Adrenal gland (tissue), 5 donors: ENCODE measurements around the gene DPYD.

Source experiments
- CTCF ChIP-seq, 6 experiments: fragments of 450-650 bp in 4 of 6; fragments of 200-600 bp in 2 of 6; sonication (generic) in 1 of 6; IDR thresholded peaks; 1 replicate in 5 of 6; 2 replicates in 1 of 6; pipeline versions ENCODE4 v1.5.1 to v1.8.0; 2016 to 2021; ENCODE audit warnings: antibody characterized with exemption in 6 of 6, mild to moderate bottlenecking in 2 of 6, moderate library complexity in 1 of 6
- POLR2A ChIP-seq, 2 donors: fragments of 450-650 bp; IDR thresholded peaks; one replicate each; pipeline ENCODE4 v1.6.1; 2017; ENCODE audit warnings: antibody characterized with exemption in 2 of 2, mild to moderate bottlenecking in 2 of 2, moderate library complexity in 1 of 2
- donor health status: DM: no; HTN: no; CAD: no.

DNA sequence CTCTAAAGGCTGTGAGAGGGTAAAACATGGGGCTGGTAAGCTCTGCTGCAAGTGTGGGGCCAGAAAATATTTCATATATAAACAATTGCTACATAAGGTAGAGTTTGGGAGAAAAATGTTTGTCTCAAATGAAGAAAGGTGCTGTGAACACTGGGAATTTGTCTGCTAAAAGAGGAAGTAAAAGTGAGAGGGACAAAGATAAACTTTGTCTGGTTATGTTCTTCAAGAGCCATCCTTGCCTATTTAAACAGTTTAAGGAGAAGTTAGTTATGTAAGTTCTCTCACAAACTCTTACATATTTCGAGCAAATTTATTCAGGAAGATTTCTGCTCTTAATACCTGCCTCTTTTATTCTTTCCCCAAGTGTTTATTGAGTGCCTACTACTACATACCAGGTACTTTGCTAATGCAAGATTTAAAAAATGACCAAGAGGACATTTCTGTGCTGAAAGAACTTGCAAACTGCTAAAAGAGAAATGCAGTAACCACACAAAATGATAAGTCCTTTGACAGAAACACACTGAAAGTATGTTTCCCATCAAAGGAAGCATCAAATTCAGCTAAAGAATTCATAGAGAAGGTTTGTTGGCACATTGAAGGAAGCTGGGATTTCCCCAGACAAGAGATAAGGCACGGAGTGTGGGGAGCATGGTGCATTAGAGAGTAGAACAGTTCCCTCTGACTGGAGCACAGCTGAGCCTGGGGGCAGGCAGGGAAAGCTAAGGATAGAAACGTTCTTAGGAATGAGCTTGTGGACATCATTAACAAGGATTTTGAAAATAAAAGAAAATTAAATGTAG, 650.1 kb downstream of the DPYD start:
- TF ChIP-seq CTCF (IDR thresholded peaks at IDR 0.05) (no peak), POLR2A (IDR thresholded peaks at IDR 0.05) (no peak)
